Psoas muscle (tissue), 8 donors: Measurements from ENCODE around the gene GSTO1. TPM values are rescaled to one million over a fixed set of nuclear protein-coding genes. Genes with fewer than 3 reads are reported as not detected.

Experiments
- ATAC-seq, 4 donors: fragments of 200-7000 bp; cut with Tn5 transposase; one replicate each; pipeline ENCODE4 v1.9.1; 2020; ENCODE audit warnings: moderate library complexity in 3 of 4, mild to moderate bottlenecking in 2 of 4
- DNase-seq, 2 donors: peaks; one replicate each; pipeline ENCODE4 v3.0.0-alpha.2; 2020
- H3K27ac ChIP-seq: fragments of 200-600 bp; one replicate; pipeline ENCODE4 v1.8.0; 2022
- H3K27me3 ChIP-seq, 3 donors: fragments of 200-600 bp in 1 of 3; one replicate each; pipeline versions ENCODE4 v1.6.1 to v1.8.0; 2013 to 2022; ENCODE audit warnings: low read length in 2 of 3, mild to moderate bottlenecking in 2 of 3, moderate library complexity in 1 of 3; ENCODE audit not compliant: insufficient read depth in 3 of 3
- H3K36me3 ChIP-seq, 2 donors: fragments of 200-600 bp in 1 of 2; one replicate each; pipeline versions ENCODE4 v1.6.1 to v1.8.0; 2013 to 2022; ENCODE audit warnings: low read depth in 1 of 2, mild to moderate bottlenecking in 1 of 2, moderate library complexity in 1 of 2; ENCODE audit not compliant: insufficient read depth in 1 of 2
- H3K4me1 ChIP-seq: fragments of 200-600 bp; one replicate; pipeline ENCODE4 v1.8.0; 2022
- H3K4me3 ChIP-seq: fragments of 200-600 bp; one replicate; pipeline ENCODE4 v1.8.0; 2022; ENCODE audit warnings: mild to moderate bottlenecking
- H3K9me3 ChIP-seq: fragments of 200-600 bp; one replicate; pipeline ENCODE4 v1.8.0; 2022
- CTCF ChIP-seq: fragments of 200-600 bp; IDR thresholded peaks from one replicate; pipeline ENCODE4 v1.8.0; 2022; ENCODE audit warnings: antibody characterized with exemption
- WGBS, 3 donors: extraction: QIAGEN DNeasy Blood & Tissue Kit; methylation state at CpG; one replicate each; pipeline versions ENCODE4 v1.1.6 to v1.1.7; 2013; 5-methylcytosine and 5-hydroxymethylcytosine counted together
- intact Hi-C, 2 donors: fragments of 100-400 bp; cut with DNase I; formaldehyde crosslinking; loops; one replicate each; pipeline versions ENCODE4 v1.11.0 to v1.14.2; 2022
- polyA plus RNA-seq, 3 donors: library from polyadenylated mRNA; stranded (reverse); fragments of 200-250 nt; gene quantifications; one replicate each; pipeline ENCODE4 v1.2.3, GENCODE V29; 2013
- total RNA-seq, 4 donors: library from RNA; stranded (reverse); fragmentation: NEBNext Ultra II Directional in 2 of 4; extraction: Animal tissue kit (Norgen Biotek cat#: 25700) in 2 of 4; gene quantifications; one replicate each; pipeline versions ENCODE4 v1.2.1 to v1.2.4, GENCODE V29; 2021 to 2023
- donor health status: healthy with polysubstance abuse.
- donor health status: DM: no; HTN: no; CAD: no; lungs with moderate emphysema.
- donor health status: Bipolar disorder and iron deficiency.
- donor health status: healthy.
- donor health status: DM: yes; HTN: yes; CAD: no.
- donor health status: DM: no; HTN: no; CAD: no.
- donor health status: DM: no; HTN: no; CAD: no.
- donor health status: DM: yes; HTN: yes; CAD: no.

GSTO1 gene
- total and polyA plus RNA-seq, 7 donors: 73.7 to 742 (median 120) TPM

GRCh38 chr10:104231784-104232612 lies 22.7 kb upstream of the GSTO1 start, which contains the start of gene CFAP43:
Gene CFAP43 (minus strand): TSS chr10:104232364. CDS start chr10:104232246, 118 bp downstream.
- Histone ChIP-seq H3K4me1 (peaks cover 7% of the 10 kb centered on the region), H3K4me3 (peak within 1 kb of the TSS; percentile 92), H3K27ac (no peak within 1 kb of the TSS), H3K9me3 (no peaks in the 10 kb centered on the region), H3K27me3 (no peaks in the 10 kb centered on the region), H3K36me3 (no peaks in the 10 kb centered on the region)
- 1% methylated on average over 48 to 60 of the region's 60 CpGs for WGBS, 3 donors
- DNase-seq: peak; percentile 98 to 99
- TF ChIP-seq CTCF: no peak
- ATAC-seq: peak; percentile 100
- intact Hi-C loops: loop anchor here in 1 of 2 donors (1.0 kb wide), 1 partner anchor 22 kb away; the partner anchor contains the start of gene GSTO1

- peak overlapping the region; percentile 92 for H3K4me3 ChIP-seq
- intact Hi-C loops: loop anchor here in 1 of 2 donors (1.0 kb wide), 1 partner anchor 22 kb away; the partner anchor contains the start of gene GSTO1
- peak; percentile 17 to 49 (median 31) for ATAC-seq
- H3K36me3 ChIP-seq: no peaks in the 10 kb centered on the region
- H3K27me3 ChIP-seq: no peaks in the 10 kb centered on the region
- H3K9me3 ChIP-seq: no peaks in the 10 kb centered on the region
- DNase-seq: no peak
- no peak overlapping the region for H3K27ac ChIP-seq
- 14 to 16% (median 15%) methylated on average over 20 of the region's 20 CpGs for WGBS, 3 donors
- no peak for TF ChIP-seq CTCF
- H3K4me1 ChIP-seq: peaks cover 7% of the 10 kb centered on the region
These were observed 22.0 kb upstream of the GSTO1 start for GRCh38 chr10:104232613-104233102.

- WGBS, 3 donors: 75 to 78% (median 75%) methylated on average over 1 of the region's 1 CpG
- DNase-seq (no peak), ATAC-seq (no peak)
- Histone ChIP-seq H3K27me3 (no peaks in the 10 kb centered on the region), H3K4me3 (no peak overlapping the region), H3K4me1 (peaks cover 7% of the 10 kb centered on the region), H3K36me3 (no peaks in the 10 kb centered on the region), H3K9me3 (no peaks in the 10 kb centered on the region), H3K27ac (no peak overlapping the region)
- TF ChIP-seq CTCF: no peak
- intact Hi-C loops: no loop called here
These were observed 20.9 kb upstream of the GSTO1 start for GRCh38 chr10:104233817-104234216.

GRCh38 chr10:104234934-104235333 lies 19.8 kb upstream of the GSTO1 start:
- Histone ChIP-seq H3K9me3 (no peaks in the 10 kb centered on the region), H3K27me3 (no peaks in the 10 kb centered on the region), H3K36me3 (no peaks in the 10 kb centered on the region), H3K4me1 (peaks cover 7% of the 10 kb centered on the region), H3K27ac (no peak overlapping the region), H3K4me3 (no peak overlapping the region)
- ATAC-seq: no peak
- intact Hi-C loops: no loop called here
- WGBS, 3 donors: 74 to 77% (median 76%) methylated on average over 1 of the region's 1 CpG
- no peak for DNase-seq
- no peak for TF ChIP-seq CTCF
